ENCODE data around the gene SYNPR. TPM values are rescaled to one million over a fixed set of nuclear protein-coding genes. Genes with fewer than 3 reads are reported as not detected.

The SYNPR gene
- polyA plus RNA-seq, 3 donors = not detected

- Mint-ChIP-seq H3K4me1 (no peaks in the 10 kb centered on the region), H3K9me3 (peaks cover 0 to 7% (median 0%) of the 10 kb centered on the region in 7 donors), H3K27me3 (ENCODE audit: low read depth in 3 of 3) (no peaks in the 10 kb centered on the region), H3K4me3 (no peak overlapping the region), H3K27ac (no peak overlapping the region), H3K36me3 (no peaks in the 10 kb centered on the region)
- H2AFZ ChIP-seq (ENCODE audit: insufficient read depth, low read depth, low read length, poor library complexity, severe bottlenecking) = no peak overlapping the region
- DNase-seq = no peak
- no peak overlapping the region for H3K27ac ChIP-seq (ENCODE audit: low read depth in 1 of 2, low read length in 2 of 2)
- intact Hi-C loops (cut with micrococcal nuclease) = no loop called here
- H3K4me3 ChIP-seq (replicated peaks in 1 of 3; ENCODE audit: low read depth in 2 of 3, low read length in 3 of 3) = no peak overlapping the region
- no peaks in the 10 kb centered on the region for H3K79me2 ChIP-seq (ENCODE audit: insufficient read depth, low read length)
- no peaks in the 10 kb centered on the region for H4K20me1 ChIP-seq (ENCODE audit: insufficient read depth, low read length)
- no peak overlapping the region for H3K9ac ChIP-seq (ENCODE audit: insufficient read depth, low read length, poor library complexity, severe bottlenecking)
- TF ChIP-seq, protein P1, sequence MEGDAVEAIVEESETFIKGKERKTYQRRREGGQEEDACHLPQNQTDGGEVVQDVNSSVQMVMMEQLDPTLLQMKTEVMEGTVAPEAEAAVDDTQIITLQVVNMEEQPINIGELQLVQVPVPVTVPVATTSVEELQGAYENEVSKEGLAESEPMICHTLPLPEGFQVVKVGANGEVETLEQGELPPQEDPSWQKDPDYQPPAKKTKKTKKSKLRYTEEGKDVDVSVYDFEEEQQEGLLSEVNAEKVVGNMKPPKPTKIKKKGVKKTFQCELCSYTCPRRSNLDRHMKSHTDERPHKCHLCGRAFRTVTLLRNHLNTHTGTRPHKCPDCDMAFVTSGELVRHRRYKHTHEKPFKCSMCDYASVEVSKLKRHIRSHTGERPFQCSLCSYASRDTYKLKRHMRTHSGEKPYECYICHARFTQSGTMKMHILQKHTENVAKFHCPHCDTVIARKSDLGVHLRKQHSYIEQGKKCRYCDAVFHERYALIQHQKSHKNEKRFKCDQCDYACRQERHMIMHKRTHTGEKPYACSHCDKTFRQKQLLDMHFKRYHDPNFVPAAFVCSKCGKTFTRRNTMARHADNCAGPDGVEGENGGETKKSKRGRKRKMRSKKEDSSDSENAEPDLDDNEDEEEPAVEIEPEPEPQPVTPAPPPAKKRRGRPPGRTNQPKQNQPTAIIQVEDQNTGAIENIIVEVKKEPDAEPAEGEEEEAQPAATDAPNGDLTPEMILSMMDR (IDR thresholded peaks at IDR 0.05) = no peak
- H3K36me3 ChIP-seq (replicated peaks in 1 of 2; ENCODE audit: control insufficient read depth in 1 of 2, insufficient read depth in 2 of 2, low read length in 2 of 2) = no peaks in the 10 kb centered on the region
- no peak overlapping the region for H3K4me2 ChIP-seq (replicated peaks; ENCODE audit: extremely low read depth, low read length, poor library complexity, severe bottlenecking)
- no peaks in the 10 kb centered on the region for H3K27me3 ChIP-seq (ENCODE audit: control insufficient read depth in 2 of 2, insufficient read depth in 2 of 2, low read length in 2 of 2)
- no CpG with 5 or more reads among the region's 2 CpGs for WGBS (ENCODE audit: insufficient coverage)
- no peaks in the 10 kb centered on the region for H3K9me3 ChIP-seq (replicated peaks in 1 of 2; ENCODE audit: control insufficient read depth in 1 of 2, insufficient read depth in 1 of 2, low read length in 2 of 2)
- no peaks in the 10 kb centered on the region for H3K4me1 ChIP-seq (ENCODE audit: control insufficient read depth in 1 of 2, insufficient read depth in 2 of 2, low read length in 2 of 2)
These were observed 36.0 kb upstream of the SYNPR start for GRCh38 chr3:63242124-63242523.

GRCh38 chr3:63244486-63244885, 33.6 kb upstream of the SYNPR start:
- Histone ChIP-seq H3K79me2 (ENCODE audit: insufficient read depth, low read length) (no peaks in the 10 kb centered on the region), H2AFZ (ENCODE audit: insufficient read depth, low read depth, low read length, poor library complexity, severe bottlenecking) (no peak overlapping the region), H3K36me3 (replicated peaks in 1 of 2; ENCODE audit: control insufficient read depth in 1 of 2, insufficient read depth in 2 of 2, low read length in 2 of 2) (no peaks in the 10 kb centered on the region), H3K4me2 (replicated peaks; ENCODE audit: extremely low read depth, low read length, poor library complexity, severe bottlenecking) (no peak overlapping the region), H3K4me1 (ENCODE audit: control insufficient read depth in 1 of 2, insufficient read depth in 2 of 2, low read length in 2 of 2) (no peaks in the 10 kb centered on the region), H3K27me3 (ENCODE audit: control insufficient read depth in 2 of 2, insufficient read depth in 2 of 2, low read length in 2 of 2) (no peaks in the 10 kb centered on the region), H3K9me3 (replicated peaks in 1 of 2; ENCODE audit: control insufficient read depth in 1 of 2, insufficient read depth in 1 of 2, low read length in 2 of 2) (no peaks in the 10 kb centered on the region), H3K4me3 (replicated peaks in 1 of 3; ENCODE audit: low read depth in 2 of 3, low read length in 3 of 3) (no peak overlapping the region), H4K20me1 (ENCODE audit: insufficient read depth, low read length) (no peaks in the 10 kb centered on the region), H3K27ac (ENCODE audit: low read depth in 1 of 2, low read length in 2 of 2) (no peak overlapping the region), H3K9ac (ENCODE audit: insufficient read depth, low read length, poor library complexity, severe bottlenecking) (no peak overlapping the region)
- Mint-ChIP-seq H3K27me3 (ENCODE audit: low read depth in 3 of 3) (no peaks in the 10 kb centered on the region), H3K4me1 (no peaks in the 10 kb centered on the region), H3K9me3 (peaks cover 0 to 4% (median 0%) of the 10 kb centered on the region in 7 donors), H3K4me3 (no peak overlapping the region), H3K36me3 (no peaks in the 10 kb centered on the region), H3K27ac (no peak overlapping the region)
- TF ChIP-seq, protein P1 (IDR thresholded peaks at IDR 0.05) = no peak
- intact Hi-C loops (cut with micrococcal nuclease) = no loop called here
- WGBS (ENCODE audit: insufficient coverage) = no CpG with 5 or more reads among the region's 3 CpGs
- DNase-seq = no peak
